SK-N-MC (cell line): ENCODE results near the gene LIF.

Experiments used
- EZH2 ChIP-seq: fragments of 200-600 bp; sonication (generic); IDR thresholded peaks from one replicate; pipeline ENCODE4 v1.6.1; 2017; ENCODE audit warnings: antibody characterized with exemption
- POLR2AphosphoS5 ChIP-seq: IDR thresholded peaks from 2 replicates; pipeline ENCODE4 v1.6.1; 2012; ENCODE audit warnings: mild to moderate bottlenecking, low read depth, low read length, borderline replicate concordance

DNA sequence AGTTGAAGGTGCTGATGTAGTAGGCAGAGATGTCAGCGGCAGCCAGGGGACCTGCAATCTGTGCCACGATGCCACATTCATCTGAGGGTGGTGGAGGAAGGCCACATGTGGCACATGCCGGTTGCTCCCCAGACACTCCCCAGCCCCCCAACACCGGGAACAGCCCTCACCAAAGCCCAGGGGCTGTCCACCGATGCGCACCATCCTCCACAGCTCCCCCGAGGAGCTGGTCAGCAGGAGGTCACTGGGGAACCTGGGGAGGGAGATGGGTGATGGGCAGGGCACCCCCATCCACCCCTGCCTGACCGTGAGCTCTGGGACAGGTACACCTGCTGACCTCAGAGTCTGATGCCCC, 39.3 kb upstream of the LIF start:
- TF ChIP-seq POLR2AphosphoS5 (no peak), EZH2 (no peak)
